Stimulated activated CD4-positive, alpha-beta T cell treated with anti-CD3 and anti-CD28 coated beads, Interleukin-15, amount 100 ng/mL, for 48 hours (primary cell): Measurements from ENCODE around the gene ACOXL.

Experiments
- DNase-seq, 2 donors: peaks; one replicate each; pipeline ENCODE4 v3.0.0-alpha.2; 2020; ENCODE audit warnings: low read depth in 2 of 2

Gene ACOXL

DNA sequence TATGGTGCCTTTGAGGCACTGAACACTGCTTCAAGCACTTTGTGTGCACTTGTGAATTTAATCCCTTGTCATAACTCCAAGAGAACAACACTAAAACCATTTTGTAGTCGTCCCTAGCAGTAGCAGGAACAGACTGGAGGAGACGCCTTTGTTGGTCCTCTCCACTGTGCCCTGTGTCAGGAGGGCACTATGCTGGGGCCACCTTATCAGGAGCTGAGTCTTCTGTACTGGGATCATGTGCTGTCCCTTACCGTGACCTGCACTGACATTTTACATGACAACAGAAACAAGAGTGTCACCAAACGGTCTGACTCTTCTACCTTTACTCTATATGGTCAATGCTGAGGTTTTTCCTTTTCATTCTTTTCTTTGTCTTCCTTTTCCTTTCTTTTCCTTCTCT, 62.0 kb downstream of the ACOXL start:
- no peak for DNase-seq

DNA sequence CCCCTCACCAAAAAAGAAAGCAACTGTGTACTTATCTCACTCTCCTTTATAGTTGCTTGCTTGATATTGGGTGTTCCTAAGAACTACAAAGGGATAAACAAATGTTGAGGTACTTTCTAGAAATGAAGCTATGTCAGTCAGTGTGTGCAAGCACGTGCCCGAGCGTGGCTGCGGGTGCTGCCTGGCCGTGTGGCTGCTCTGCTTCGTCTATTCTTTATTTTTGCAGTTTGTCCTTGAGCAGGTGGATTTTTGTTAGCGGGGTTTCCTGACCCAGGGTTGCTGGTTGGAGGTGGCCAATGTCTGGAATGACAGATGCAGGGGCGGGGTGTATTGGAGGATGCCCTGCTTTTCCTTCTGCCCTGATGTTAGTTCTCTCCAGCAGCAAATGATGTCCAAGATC, 62.6 kb downstream of the ACOXL start:
- DNase-seq: no peak

DNA sequence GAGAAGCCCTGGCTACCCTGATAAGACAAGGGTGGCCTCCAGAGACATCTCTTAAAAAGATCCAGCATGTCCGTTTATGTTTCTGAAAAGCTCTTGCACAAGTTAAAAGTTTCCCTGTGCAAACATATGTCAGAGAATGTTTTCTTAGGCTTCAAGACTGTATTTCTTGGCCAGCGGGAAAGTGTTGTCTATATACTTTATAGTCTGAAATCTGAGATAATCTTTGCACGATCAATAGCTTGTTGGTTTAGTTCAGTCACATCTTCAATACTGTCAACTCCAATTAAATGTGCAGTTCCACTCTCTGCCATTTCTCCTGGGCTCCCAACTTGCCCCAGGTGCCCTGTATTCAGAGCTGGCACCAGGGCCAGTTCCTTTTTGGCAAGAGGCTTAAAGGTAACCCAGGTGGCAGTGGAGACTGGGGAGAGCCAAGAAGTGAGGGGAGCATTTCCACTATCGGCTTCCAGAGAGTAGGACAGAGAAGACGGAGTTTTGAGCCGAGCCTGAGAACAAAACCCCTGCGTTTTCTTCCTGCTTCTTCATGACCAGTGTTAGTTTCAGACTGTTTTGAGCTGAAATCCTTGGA, 64.4 kb downstream of the ACOXL start:
- no peak for DNase-seq

DNA sequence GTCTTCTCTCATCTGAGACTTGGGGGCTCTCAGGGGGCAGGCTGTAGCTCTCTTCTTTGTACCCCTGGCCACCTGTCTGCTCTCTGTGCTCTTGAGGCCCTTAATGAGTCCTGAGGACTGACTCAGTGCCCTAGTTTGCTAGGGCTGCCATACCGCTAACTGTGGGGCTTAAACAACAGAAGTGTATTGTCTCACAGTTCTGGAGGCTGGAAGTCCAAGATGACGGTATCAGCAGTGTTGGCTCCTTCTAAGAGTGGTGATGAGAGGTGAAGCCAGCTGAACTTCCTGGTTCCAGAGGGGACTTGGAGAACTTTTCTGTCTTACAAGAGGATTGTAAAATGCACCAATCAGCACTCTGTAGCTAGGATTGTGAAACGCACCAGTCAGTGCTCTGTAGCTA, 67.0 kb downstream of the ACOXL start:
- DNase-seq: no peak

DNA sequence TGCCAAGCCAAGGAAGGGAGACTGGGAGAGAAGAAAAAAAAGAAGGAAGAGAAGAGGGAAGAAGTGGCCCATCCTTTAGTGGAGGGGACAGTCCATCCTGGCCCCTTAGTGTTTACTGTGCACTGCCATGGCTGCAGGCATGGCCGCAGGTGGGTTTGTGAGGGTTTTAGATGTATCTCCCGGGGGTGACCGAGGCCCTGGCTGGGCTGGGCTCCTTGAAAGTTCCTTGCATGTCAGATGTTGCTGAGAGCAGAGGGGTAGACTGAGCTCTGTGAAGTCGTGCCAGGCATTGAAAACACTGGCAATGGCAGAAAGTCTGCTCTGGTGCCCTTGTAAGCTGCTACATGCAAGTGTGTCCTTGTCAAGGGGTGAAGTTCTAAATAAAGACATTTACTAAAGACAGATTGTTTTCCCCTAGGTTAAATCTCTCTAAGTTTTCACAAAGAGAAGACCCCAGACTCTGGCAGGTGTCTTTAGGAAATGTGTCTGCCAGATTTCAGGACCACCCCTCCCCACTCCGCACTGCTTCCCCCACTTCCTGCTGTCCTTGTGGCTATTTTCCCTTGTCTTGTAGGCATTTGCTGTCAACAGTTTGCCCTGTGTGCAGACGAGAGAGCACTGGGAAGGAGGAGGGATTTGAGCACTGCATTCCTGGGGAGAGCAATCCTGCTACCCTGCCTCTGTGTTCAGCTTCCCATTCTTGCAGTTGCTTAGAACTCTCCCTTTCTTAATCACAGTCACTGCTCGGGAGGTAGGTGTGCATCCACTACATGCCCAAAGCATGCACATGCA, 68.4 kb downstream of the ACOXL start:
- no peak for DNase-seq

DNA sequence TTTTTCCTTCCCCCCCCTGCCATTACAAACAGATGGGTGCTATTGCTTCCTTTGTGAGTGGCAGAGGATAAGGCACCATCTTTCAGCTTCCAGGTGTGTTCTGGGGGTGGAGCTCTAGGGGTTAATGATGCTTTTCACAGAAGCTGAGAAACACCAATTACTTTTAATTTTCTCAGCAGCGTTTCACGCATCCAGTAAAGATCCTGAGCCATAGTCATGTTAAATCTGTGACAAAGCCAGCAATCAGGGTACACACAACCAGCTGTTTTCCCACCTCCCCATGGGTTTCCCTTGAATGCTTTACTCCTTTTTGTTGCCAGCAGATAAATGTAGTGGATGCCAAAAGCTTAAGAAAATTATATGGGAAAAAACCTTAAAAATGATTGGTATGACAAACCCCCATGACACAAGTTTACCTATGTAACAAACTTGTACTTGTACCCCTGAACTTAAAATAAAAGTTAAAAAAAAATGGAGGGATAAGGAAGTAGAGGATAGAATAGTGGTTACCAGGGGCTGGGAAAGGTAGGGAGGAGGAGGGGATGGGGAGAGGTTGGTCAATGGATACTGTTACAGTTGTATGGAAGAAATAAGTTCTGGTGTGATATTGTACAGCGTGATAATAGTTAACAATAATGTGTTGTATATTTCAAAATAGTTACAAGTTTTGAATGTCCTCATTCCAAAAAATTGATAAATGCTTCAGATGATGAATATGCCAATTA, 70.0 kb downstream of the ACOXL start:
- no peak for DNase-seq

DNA sequence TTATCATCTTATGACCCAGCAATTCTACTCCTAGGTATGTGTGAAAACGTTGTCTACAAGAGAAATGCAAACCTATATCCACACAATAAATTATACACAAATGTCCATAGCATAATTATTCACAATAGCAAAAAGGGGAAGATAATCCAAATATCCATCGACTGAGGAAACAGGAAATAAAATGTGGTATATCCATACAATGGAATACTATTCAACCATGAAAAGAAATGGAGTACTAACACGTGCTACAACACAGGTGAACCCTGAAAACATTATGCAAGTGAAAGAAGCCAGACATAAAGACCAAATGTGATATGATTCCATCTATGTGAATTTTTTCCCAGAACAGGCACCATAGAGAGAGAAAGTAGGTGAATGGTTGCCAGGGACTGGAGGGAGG, 72.1 kb downstream of the ACOXL start:
- no peak for DNase-seq

DNA sequence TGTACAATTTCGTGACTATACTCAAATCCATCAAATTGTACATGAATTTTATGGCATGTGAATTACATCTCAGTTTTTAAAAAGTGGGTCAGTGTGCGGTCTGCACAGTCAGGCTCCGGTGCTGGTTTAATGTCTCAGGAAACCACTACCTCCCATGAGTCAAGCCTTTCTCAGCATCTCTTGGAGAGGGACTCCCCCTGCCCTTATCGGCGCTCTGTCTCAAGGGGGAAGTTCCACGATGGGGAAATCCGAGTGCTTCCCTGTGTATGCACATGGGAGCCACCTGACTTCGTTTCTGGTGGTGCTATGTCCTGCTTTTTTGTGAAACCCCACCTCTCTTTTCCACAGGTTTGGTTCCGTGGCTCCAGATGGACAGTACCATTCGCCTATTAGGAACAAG, 72.5 kb downstream of the ACOXL start:
- peak; percentile 50 to 57 for DNase-seq

DNA sequence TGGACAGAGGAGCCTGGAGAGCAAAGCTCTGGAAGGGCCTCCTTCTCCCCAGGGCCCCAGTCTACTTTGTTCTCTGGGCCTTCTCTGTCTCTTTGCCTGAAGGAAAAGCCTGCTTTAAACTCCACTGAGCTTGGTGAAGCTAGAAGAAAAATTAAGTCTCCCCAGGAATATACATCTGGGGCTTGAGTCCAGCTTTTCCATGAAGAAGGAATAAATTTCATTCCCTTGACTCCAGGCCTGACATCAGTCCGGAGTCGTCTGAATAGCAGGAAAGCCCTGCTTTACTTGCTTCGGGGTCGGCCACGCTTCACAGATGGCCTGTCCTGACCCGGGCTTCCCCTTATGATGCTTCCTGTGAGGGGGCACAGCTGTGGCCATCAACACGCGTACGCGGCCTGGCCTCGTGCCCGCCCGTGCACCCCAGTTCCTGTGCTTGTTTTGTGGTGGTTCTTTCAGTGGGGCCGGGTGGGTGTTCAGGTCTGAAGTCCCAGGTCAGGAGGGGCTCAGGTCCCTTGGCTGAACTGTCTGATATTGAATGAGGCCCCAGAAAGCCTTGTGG, 73.6 kb downstream of the ACOXL start:
- no peak for DNase-seq

DNA sequence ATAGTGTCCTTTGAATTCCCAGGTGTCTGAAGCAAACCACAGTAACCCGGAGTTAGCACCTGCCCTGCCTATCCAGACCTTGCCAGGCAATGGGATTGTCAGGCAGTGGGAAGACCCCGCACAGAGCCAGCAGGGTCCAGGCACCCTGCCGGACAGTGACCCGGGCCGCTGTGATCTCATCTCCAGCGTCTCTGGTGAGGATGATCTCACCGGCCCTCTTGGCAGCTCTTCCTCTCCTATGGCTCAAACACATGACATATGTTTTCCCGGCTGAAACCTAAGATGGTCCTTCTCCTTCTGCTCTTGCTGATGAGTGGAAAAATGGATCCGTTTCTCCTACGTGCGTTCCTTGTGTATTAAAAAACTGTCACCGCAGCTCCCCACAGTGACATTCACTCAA, 75.1 kb downstream of the ACOXL start:
- no peak for DNase-seq

DNA sequence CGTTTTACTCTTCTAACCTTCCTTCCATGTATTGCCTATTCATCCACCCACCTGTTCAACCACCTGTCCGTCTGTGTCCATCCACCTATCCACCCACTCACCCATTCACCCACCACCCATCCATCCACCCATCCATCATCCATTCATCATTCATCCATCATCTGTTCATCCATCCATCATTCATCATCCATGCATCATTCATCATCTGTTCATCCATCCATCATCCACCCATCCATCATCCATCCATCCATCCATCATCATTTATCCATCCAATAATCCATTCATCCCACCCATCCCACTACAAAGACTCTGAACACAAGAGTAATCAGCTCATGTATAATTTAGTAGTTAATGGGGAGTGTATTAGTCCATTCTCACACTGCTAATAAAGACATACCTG, 78.0 kb downstream of the ACOXL start:
- DNase-seq: no peak

DNA sequence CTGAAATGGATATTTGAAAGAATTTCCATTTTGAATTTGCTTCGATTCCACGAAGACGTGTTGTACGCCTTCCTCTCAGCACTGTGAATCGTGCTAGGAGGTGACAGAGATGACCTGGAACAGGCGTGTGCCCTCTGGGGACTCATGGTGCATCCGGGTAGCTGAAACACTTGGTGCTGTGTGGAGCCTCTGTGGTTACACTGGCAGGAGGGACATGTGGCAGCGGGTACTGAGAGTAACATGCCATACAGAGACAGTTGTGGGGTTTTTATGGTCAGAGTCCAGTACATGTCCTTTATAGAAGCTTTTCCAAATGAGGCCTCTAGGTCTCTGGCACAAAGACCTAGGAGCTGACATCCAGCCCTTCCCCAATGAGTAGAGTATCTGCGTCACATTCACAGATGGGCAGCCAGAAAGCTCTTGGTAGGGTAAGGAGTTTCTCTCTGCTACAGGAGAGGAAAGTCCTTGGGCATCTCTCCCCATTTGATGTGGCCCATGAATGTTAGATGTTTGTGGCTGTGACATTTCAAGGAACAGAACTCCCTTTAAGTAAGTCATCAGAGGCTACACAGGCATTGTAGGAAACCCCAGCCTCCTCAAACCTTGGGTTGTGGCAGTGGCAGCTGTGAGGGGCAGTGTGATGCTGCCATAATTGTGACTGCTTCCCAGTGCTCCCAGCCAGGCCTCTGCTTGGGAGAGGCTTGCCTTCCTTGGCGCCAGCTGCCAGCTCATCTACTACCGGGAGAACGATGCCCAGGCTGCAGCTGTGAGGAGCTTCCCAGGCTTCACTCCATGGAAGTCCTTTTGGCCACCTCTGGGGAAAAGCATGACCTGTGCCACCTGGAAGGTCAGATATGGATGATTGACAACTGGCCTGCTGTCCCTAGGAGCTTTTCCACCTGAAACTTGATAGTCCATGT, 80.6 kb downstream of the ACOXL start:
- DNase-seq: no peak

DNA sequence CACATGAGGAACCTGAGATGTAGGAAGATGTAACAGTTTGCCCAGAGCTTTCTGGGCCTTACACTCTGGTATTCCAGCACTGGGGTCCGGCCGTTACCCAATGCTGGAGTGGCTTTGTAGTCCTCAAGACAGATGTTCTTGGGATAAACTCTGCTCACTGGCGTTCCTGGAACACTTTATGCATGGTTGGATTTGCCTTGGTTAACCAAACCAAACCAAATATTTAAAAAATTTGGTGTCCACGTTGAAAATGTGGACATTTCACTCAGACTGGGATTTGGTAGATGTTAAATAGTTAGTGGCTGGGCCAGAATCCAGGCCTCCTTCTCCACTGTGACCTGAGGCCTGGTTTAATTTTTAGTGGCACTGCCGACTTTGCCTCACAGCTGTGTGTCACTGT, 81.5 kb downstream of the ACOXL start:
- no peak for DNase-seq

DNA sequence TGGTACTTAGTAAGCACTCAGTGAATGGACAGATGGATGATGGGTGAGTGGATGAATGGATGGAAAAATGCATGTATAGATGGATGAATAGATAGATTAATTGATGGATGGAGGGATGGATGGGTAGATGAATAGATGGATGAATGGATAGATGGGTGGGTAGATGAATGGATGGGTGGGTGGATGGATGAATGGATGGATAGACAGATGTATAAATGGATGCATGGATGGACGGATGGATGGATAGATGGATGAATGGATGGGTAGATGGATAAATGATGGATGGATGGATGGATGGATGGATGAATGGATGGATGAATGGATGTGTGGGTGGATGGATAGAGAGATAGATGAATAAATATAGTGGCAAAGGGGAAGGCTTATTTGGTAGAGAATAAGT, 83.6 kb downstream of the ACOXL start:
- no peak for DNase-seq

DNA sequence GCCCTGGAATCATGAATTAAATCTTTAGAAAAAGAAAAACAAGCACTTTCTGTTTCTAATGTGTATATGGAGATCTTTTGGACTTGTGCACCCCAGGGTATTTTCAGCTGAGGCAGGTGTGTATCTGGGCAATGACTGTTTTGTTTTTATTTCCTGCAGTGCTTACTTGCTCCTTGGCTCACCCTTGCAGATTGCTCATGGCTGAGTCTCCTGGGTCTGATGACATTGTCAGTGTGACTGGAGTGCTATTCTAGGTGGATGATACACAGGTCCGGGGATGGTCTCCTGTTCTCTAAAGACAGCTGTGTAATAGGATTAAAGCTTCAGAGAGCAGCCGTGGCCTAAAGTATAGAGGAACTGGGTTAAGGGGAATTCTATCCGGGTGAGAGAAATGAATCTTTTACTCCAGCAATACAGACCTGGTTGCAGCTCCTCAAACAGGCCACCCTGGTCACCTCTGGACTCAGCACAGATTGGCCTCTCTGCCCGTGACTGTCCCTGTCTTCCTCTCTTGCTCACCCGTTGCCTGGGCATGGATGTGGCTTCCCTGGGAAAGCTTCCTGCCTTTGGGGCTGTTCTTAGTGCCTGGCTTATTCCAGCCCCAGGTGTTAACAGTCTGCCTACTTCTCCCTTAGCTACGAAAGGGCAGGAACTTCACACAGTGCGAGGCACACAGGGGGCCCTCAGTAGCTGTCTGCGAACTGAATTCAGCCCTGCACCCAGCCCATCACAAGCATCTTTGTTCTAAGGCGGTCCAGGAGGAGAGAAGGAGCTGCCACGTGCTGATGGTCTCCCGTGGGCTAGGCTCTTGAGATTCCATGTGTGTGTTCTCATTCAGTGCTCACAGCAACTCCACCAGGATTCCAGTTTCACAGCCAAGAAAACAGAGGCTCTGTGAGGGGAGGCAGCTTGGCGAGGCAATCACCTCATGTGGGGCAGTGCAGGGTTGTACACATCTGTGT, 84.3 kb downstream of the ACOXL start:
- DNase-seq: no peak

DNA sequence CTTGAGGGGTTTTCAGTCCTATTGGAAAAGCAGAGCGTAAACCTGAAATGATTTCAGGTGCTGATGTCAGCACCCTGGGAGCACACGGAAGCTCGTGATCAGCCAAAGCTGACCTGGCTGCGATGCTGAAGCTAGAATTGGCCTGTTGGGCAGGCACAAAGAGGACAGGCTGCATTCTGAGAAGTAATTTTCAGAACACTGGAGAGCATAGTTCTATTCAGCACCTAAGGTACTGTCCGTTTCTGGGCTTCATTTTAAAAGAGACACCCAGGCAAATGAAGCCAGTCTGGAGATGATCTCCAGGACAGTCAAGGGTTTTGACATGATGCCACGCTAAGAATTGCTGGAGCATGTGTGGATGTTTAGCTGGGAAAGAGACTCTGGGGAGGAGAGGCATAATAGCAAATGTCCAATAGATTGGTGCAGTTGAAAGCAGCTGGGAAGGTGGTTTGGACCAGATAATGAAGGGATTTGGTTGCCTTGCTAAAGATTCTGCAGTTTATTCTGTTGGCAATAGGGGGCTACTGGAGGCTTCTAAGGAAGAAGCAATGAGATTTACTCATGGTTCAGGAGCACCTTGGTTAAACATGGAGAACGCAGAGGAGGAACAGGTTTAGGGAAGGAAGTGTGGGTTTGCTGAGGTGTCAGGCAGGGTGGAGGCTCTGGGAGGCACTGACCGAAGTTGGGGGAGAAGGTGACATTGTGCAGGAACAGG, 86.6 kb downstream of the ACOXL start:
- no peak for DNase-seq

DNA sequence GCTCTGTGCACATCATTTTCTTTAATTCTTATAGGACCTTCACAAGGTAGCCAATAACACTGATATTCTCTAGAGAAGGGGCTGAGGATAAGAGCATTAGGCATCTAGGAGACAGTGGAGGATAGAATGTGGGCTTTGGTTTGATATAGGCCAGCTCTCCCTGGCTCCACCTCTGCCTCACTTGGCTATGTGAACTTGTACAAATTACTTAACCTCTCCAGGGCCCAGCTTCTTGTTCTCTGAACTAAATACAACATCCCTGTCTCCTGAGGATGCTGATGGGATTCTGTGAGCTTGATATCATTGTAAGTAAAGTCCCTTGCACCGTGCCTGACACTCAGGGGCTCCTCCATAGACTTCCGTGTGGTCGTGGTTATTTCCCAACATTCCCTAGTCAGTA, 87.3 kb downstream of the ACOXL start:
- no peak for DNase-seq

DNA sequence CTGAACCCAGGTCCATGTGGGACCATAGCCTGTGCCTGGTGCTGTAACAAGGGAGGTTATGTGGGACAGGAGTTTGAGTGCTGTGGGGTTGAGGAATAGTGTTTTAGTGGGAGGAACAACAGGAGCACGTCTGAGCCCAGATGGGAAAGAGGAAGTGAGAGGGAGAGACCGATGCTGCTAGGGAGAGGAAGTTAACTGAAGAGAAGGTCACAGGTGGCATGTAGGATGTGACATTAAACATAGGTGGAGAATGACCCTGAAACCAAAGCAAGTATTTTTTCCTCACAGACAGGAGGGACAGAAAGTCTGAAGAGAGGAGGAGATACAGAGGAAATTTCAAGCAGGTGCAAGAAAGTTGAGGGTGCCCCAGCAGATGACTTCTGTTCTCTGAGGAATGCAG, 87.8 kb downstream of the ACOXL start:
- no peak for DNase-seq

DNA sequence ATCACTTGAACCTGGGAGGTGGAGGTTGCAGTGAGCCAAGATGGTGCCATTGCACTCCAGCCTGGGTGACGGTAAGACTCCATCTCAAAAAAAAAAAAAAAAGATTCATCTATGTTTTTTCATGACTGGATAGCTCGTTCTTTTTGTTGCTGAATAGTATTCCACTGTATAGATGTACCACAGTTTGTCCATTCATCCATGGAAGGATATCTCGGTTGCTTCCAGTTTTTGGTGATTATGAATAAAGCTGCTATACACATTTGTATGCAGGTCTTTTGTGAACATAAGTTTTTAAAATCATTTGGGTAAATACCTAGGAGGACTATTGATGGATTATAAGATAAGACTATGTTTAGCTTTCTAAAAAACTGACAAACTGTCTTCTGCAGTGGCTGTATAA, 90.8 kb downstream of the ACOXL start:
- DNase-seq: no peak

DNA sequence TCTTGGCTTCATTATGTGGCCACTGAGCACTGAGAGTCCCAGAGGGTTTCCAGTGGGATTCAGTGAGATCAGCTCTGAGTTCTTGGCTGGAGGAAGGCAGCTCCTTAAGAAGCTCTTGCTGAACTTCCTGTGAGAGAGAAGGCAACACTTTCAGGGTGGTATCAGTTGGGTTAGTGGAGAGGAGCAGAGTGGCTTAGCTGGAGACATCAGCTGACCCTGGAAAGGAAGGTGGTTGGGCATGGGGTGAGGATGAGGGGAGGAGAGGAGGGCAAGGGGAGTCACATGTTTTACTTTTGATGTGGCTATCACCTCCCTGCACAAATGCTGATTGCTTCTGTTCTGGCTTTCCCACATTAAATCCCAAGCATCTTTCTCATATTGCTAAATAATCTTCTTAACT, 95.1 kb downstream of the ACOXL start:
- DNase-seq: no peak
